LNCAP (cell line): ENCODE results near the gene AGXT2.

Source experiments
- TF ChIP-seq, protein P1 (sequence below): fragments of 450-650 bp; IDR thresholded peaks from 2 replicates; pipeline ENCODE4 v1.5.1; 2017; ENCODE audit warnings: mild to moderate bottlenecking

The AGXT2 gene

DNA sequence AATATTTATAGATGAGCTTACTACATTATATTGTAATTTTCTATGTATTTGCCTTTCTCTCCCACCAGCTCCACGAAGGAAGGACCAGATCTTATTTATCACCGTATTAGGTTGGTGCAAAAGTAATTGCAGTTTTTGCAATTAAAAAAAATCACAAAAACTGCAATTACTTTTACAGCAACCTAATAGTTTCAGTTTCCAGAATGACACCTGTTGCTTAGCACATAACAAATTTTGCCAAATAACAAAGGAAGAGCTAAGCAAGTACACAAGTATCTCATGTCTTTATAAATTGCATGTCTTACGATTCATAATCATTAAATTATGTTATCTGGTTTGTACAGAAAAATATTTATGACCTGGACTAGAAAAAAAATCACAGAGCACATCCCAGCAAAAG is 45.9 kb downstream of the AGXT2 start:
- TF ChIP-seq, protein P1, sequence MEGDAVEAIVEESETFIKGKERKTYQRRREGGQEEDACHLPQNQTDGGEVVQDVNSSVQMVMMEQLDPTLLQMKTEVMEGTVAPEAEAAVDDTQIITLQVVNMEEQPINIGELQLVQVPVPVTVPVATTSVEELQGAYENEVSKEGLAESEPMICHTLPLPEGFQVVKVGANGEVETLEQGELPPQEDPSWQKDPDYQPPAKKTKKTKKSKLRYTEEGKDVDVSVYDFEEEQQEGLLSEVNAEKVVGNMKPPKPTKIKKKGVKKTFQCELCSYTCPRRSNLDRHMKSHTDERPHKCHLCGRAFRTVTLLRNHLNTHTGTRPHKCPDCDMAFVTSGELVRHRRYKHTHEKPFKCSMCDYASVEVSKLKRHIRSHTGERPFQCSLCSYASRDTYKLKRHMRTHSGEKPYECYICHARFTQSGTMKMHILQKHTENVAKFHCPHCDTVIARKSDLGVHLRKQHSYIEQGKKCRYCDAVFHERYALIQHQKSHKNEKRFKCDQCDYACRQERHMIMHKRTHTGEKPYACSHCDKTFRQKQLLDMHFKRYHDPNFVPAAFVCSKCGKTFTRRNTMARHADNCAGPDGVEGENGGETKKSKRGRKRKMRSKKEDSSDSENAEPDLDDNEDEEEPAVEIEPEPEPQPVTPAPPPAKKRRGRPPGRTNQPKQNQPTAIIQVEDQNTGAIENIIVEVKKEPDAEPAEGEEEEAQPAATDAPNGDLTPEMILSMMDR, result no peak

DNA sequence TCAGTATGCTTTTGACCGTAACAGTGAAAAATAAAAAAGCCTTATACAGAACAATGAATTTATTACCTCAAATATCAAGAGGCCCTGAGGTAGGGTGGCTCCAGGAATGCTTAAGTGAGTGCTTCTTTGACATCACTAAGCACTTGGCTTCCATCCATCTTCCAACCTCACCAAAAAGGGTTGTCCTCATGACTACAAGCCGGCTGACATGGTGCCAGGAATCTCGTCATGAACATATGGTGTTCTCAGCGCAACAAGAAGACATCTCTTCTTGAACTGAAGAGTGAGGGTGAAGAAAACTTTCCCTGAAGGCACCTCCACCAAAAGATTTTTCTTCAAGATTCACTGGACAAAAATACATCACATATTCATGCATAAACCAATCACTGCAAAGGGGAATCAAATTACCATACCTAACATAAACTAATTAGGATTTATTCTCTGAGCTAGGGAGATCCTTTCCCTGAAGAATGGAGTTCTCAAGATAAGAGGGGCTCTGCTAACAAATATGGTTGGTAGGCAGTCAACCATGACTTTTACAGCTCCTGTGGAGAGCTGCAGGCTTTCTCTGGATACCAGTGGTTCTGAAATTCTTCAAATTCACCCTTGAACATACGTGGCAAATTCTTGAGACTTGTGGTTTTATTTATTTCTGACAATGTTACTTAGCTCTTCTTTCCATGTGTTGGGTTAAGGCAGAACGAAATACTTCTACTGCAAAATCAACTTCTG is 49.5 kb downstream of the AGXT2 start:
- TF ChIP-seq, protein P1, result no peak

DNA sequence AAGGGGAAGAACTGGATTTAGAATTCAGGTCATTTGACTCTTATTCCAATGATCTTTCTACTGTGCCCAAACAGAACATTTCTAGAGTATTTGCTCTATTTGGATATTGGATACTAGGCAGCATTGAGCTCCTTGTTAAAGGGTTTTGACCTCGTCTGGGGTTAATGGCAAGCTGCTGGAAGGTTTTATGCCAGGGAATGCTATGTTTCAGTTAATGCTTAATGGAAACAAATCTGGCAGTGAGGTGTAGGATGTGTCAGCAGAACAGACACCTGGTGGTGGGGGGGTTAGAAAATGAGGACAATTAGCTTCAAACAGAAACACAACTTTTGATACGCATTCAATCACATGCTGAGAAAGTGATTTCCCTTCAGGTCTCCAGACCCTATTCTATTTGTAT is 51.5 kb downstream of the AGXT2 start:
- TF ChIP-seq, protein P1, result no peak

DNA sequence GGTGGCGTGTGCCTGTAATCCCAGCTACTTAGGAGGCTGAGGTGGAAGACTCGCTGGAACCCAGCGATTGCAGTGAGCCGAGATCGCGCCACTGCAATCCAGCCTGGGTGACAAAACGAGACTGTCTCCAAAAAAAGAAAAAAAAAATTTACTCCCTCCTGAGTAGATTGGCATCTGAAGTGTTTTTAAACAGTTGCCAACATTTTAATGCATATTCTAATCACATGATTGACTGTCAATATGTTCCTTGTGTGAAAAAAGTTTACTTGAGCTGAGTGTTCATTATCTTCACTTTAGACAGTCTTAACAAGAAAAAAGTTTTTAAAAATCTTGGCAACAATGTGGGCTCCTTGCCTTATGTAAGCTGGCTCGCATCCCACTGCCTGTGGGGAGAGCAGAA is 53.8 kb downstream of the AGXT2 start:
- TF ChIP-seq, protein P1, result no peak

DNA sequence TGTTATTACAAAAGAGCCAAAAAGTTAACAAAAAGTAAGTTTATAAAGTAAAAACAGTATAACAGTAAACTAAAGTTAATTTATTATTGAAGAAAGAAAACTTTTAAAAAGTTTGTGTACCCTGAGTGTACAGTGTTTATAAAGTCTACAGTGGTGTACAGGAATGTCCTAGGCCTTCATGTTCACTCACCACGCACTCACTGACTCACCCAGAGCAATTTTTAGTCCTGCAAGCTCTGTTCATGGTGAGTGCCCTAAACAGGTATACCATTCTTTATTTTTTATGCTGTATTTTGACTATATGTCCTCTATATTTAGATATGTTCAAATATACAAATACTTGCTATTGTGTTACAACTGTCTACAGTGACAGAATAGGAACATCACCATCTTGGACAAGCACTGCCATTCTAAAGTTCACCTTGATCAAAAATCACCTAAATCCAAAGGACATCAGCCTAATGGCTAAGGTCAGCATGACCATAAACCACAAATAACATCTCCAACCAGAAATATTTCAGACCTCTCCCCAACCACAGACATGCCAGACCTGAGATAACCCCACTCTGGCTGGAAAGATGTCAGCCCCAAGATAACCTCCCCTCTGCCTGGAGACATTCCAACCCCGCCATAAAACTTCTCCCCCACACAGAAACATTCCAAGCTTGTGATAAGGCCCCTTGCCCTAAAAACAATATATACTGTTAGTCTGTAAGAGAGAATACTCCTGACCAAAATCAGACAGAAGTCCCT is 56.1 kb downstream of the AGXT2 start:
- TF ChIP-seq, protein P1, result no peak

DNA sequence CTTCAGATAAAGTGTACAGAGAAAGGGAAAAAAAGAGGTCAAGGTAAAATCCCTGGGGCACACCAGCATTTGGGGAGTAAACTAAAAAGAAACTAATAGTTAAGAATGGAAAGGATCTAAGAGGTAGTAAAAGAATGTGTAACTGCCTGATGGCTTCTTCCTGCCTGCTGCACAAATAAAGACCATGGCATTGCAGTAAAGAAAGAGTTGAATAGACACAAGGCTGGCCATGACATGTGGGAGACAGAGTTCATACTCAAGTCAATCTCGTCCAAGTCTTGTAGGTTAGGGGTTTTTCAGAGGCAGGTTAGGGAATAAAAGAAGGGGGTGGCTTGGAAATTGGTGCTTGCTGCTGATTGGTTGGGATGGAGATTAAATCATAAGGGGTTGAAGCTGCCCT is 60.8 kb downstream of the AGXT2 start:
- TF ChIP-seq, protein P1, result no peak

DNA sequence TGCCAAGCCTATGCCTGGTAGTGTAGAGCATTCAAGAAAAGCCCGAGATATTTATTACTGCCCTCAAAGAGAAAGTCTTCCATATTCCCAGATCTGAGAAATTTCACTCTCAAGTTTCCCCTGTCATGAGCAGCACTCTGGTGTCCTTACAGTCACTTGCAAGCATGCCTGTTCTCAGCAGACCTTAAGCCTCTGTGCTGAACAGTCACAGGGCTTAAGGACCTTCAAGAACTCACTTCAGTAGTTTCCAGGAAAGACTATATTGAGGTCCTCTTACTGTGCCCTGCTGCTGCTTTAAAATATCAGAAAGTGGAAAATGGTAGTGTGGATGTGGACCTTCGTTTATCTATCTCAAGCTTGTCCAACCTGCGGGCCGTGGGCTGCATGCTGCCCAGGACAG is 64.9 kb downstream of the AGXT2 start:
- TF ChIP-seq, protein P1, result no peak
